Parietal lobe (tissue), 2 donors: ENCODE data around the gene TIPIN. TPM values are rescaled to one million over a fixed set of nuclear protein-coding genes. Genes with fewer than 3 reads are reported as not detected.

Experiments used
- small RNA-seq: library from RNA; depleted of rRNA; stranded (forward); fragments of <200 nt; gene quantifications from one replicate; pipeline ENCODE3, GENCODE V24; 2014; ENCODE audit warnings: low replicate concordance
- total RNA-seq: library from RNA; depleted of rRNA; stranded (reverse); fragments of >200 nt; gene quantifications from one replicate; pipeline ENCODE4 v1.2.3, GENCODE V29; 2014

Gene TIPIN
- 16.9 TPM for total RNA-seq

GRCh38 chr15:66356359-66357236, at the start of gene TIPIN:
TSS of gene TIPIN (minus strand) at chr15:66356685. CDS start at chr15:66352947, 3,738 bp downstream.

GRCh38 chr15:66386204-66387123, 30.0 kb upstream of the TIPIN start, which contains the start of gene MAP2K1:
TSS of gene MAP2K1 (plus strand) at chr15:66386912. CDS start at chr15:66387348, 436 bp downstream.

GRCh38 chr15:66293419-66294156, 62.9 kb downstream of the TIPIN start, which contains the start of gene DIS3L:
TSS of gene DIS3L (plus strand) at chr15:66293568. CDS start at chr15:66293597, 29 bp downstream.

Small RNA genes lying within 50 kb of the gene (small RNA-seq; reads per million reads assigned to genes)
- gene RF00019 (not detected), gene SCARNA14 (7.9 reads per million, percentile 89 among the genes with 10 or more reads in this experiment)

Other genes with a start within 250 kb of the TIPIN start
- 3.8 TPM for gene MEGF11, start 102.9 kb downstream of the TIPIN start, total RNA-seq
- 42.9 TPM for gene DIS3L, start 63.1 kb downstream of the TIPIN start, total RNA-seq
- gene MAP2K1, start 30.2 kb upstream of the TIPIN start, total RNA-seq, result 18.5 TPM
- gene SNAPC5, start 141.1 kb upstream of the TIPIN start, total RNA-seq, result 16.0 TPM
- 2,484 TPM for gene RPL4, start 148.2 kb upstream of the TIPIN start, total RNA-seq
- gene ZWILCH, start 148.6 kb upstream of the TIPIN start, total RNA-seq, result 33.8 TPM
- not detected for gene LCTL, start 209.3 kb upstream of the TIPIN start, total RNA-seq